Loucy (cell line): Measurements from ENCODE around the gene COX6A1.
"Not testable (repeated sequence)": the region's sequence is repeated elsewhere in the genome, so short reads cannot be mapped to it uniquely, and the experiment has no call there.

Experiments used
- H2AFZ ChIP-seq: fragments of 200-600 bp; sonication (generic); 2 replicates; pipeline ENCODE4 v1.6.0; 2016; ENCODE audit warnings: antibody characterized with exemption, mild to moderate bottlenecking, low read length, moderate library complexity
- H3F3A ChIP-seq: fragments of 200-600 bp; 2 replicates; pipeline ENCODE4 v1.6.0; 2016; ENCODE audit warnings: antibody characterized with exemption, low read depth, mild to moderate bottlenecking
- H3K27me3 ChIP-seq: fragments of 200-600 bp; sonication (generic); 2 replicates; pipeline ENCODE4 v1.6.1; 2014; ENCODE audit warnings: low read length, mild to moderate bottlenecking; ENCODE audit not compliant: insufficient read depth, poor library complexity, severe bottlenecking
- H3K36me3 ChIP-seq: fragments of 200-600 bp; sonication (generic); 2 replicates; pipeline ENCODE4 v1.6.1; 2016; ENCODE audit warnings: low read length; ENCODE audit not compliant: insufficient read depth
- H3K4me1 ChIP-seq: fragments of 200-600 bp; sonication (generic); 2 replicates; pipeline ENCODE4 v1.5.1; 2014; ENCODE audit warnings: low read length, mild to moderate bottlenecking; ENCODE audit not compliant: insufficient read depth, poor library complexity, severe bottlenecking
- H3K4me2 ChIP-seq: fragments of 200-600 bp; sonication (generic); 2 replicates; pipeline ENCODE4 v1.6.0; 2014; ENCODE audit warnings: antibody characterized with exemption, low read length, low read depth, mild to moderate bottlenecking; ENCODE audit not compliant: poor library complexity, severe bottlenecking
- H3K4me3 ChIP-seq: fragments of 200-600 bp; sonication (generic); 2 replicates; pipeline ENCODE4 v1.5.1; 2014; ENCODE audit warnings: low read length, mild to moderate bottlenecking, mixed read lengths; ENCODE audit not compliant: poor library complexity, severe bottlenecking
- H3K79me2 ChIP-seq: fragments of 200-600 bp; sonication (generic); 2 replicates; pipeline ENCODE4 v1.6.1; 2014; ENCODE audit warnings: low read length; ENCODE audit not compliant: insufficient read depth
- H3K9ac ChIP-seq: fragments of 200-600 bp; sonication (generic); 2 replicates; pipeline ENCODE4 v1.6.0; 2014; ENCODE audit warnings: mild to moderate bottlenecking, low read depth, low read length, moderate library complexity; ENCODE audit not compliant: poor library complexity, severe bottlenecking
- H3K9me2 ChIP-seq: fragments of 200-600 bp; sonication (generic); replicated peaks from 2 replicates; pipeline ENCODE4 v1.6.1; 2016; ENCODE audit warnings: low read depth, low read length, mixed read lengths
- H3K9me3 ChIP-seq: fragments of 200-600 bp; sonication (generic); 2 replicates; pipeline ENCODE4 v1.6.1; 2014; ENCODE audit warnings: mild to moderate bottlenecking, antibody characterized with exemption, low read length, low read depth; ENCODE audit not compliant: insufficient read depth
- H4K20me1 ChIP-seq: fragments of 200-600 bp; sonication (generic); 2 replicates; pipeline ENCODE4 v1.6.0; 2014; ENCODE audit warnings: antibody characterized with exemption, low read length, mild to moderate bottlenecking; ENCODE audit not compliant: insufficient read depth, poor library complexity, severe bottlenecking
- CTCF ChIP-seq: fragments of 200-600 bp; sonication (generic); conservative IDR thresholded peaks from 2 replicates; pipeline ENCODE4 v1.5.1; 2014; ENCODE audit warnings: mild to moderate bottlenecking, antibody characterized with exemption, low read length
- EZH2phosphoT487 ChIP-seq: fragments of 200-600 bp; IDR thresholded peaks from 2 replicates; pipeline ENCODE4 v1.6.1; 2018; ENCODE audit warnings: antibody characterized with exemption, mild to moderate bottlenecking, moderate library complexity, borderline replicate concordance

The COX6A1 gene

GRCh38 chr12:120447992-120448391 lies 10.1 kb downstream of the COX6A1 start:
- TF ChIP-seq CTCF, result no peak
- TF ChIP-seq EZH2phosphoT487, result no peak
- no peaks in the 10 kb centered on the region for H3K9me3 ChIP-seq
- H3K4me3 ChIP-seq, result peak overlapping the region; percentile 87
- H2AFZ ChIP-seq, result no peak overlapping the region
- peaks cover 18% of the 10 kb centered on the region for H3K4me1 ChIP-seq
- peak overlapping the region; percentile 75 for H3K4me2 ChIP-seq
- H4K20me1 ChIP-seq, result peaks cover 9% of the 10 kb centered on the region
- no peaks in the 10 kb centered on the region for H3K9me2 ChIP-seq
- H3K79me2 ChIP-seq, result peaks cover 77% of the 10 kb centered on the region
- no peaks in the 10 kb centered on the region for H3F3A ChIP-seq
- H3K36me3 ChIP-seq, result peaks cover 11% of the 10 kb centered on the region; the same call in 1 of the 2 replicates
- H3K27me3 ChIP-seq, result no peaks in the 10 kb centered on the region
- peak overlapping the region; percentile 98 for H3K9ac ChIP-seq

- H2AFZ ChIP-seq, H3K27me3 ChIP-seq, H3K9ac ChIP-seq, H3F3A ChIP-seq, H3K9me2 ChIP-seq, H3K9me3 ChIP-seq, H3K4me3 ChIP-seq, H3K4me2 ChIP-seq, H3K4me1 ChIP-seq: not testable (repeated sequence)
- peaks cover 30% of the 10 kb centered on the region; the same call in 1 of the 2 replicates for H3K36me3 ChIP-seq
- peaks cover 12% of the 10 kb centered on the region for H4K20me1 ChIP-seq
- H3K79me2 ChIP-seq, result peaks cover 34% of the 10 kb centered on the region
These were observed 14.6 kb downstream of the COX6A1 start for GRCh38 chr12:120452524-120452923.

- Histone ChIP-seq H3K9me3 (no peaks in the 10 kb centered on the region), H3K4me1 (no peaks in the 10 kb centered on the region), H3F3A (no peaks in the 10 kb centered on the region), H3K4me2 (no peak overlapping the region), H2AFZ (no peak overlapping the region), H3K27me3 (no peaks in the 10 kb centered on the region), H3K79me2 (peaks cover 28% of the 10 kb centered on the region), H3K36me3 (peaks cover 35% of the 10 kb centered on the region; the same call in 1 of the 2 replicates), H4K20me1 (peaks cover 6% of the 10 kb centered on the region), H3K9ac (no peak overlapping the region), H3K9me2 (no peaks in the 10 kb centered on the region), H3K4me3 (no peak overlapping the region)
- no peak for TF ChIP-seq EZH2phosphoT487
- no peak for TF ChIP-seq CTCF
These were observed 15.3 kb downstream of the COX6A1 start for GRCh38 chr12:120453060-120453750.

GRCh38 chr12:120453977-120454376 lies 16.1 kb downstream of the COX6A1 start:
- peaks cover 42% of the 10 kb centered on the region; the same call in 1 of the 2 replicates for H3K36me3 ChIP-seq
- no peaks in the 10 kb centered on the region for H3K27me3 ChIP-seq
- H3K4me1 ChIP-seq, result no peaks in the 10 kb centered on the region
- no peaks in the 10 kb centered on the region for H3K9me2 ChIP-seq
- TF ChIP-seq CTCF (peak; percentile 80), EZH2phosphoT487 (no peak)
- H4K20me1 ChIP-seq, result peaks cover 10% of the 10 kb centered on the region
- H3K4me3 ChIP-seq, result no peak overlapping the region
- no peaks in the 10 kb centered on the region for H3F3A ChIP-seq
- no peak overlapping the region for H3K4me2 ChIP-seq
- no peak overlapping the region for H3K9ac ChIP-seq
- H2AFZ ChIP-seq, result no peak overlapping the region
- H3K9me3 ChIP-seq, result no peaks in the 10 kb centered on the region
- peaks cover 20% of the 10 kb centered on the region; the same call in 1 of the 2 replicates for H3K79me2 ChIP-seq
